K562 (cell line): ENCODE data around the gene HNRNPA2B1. TPM values are rescaled to one million over a fixed set of nuclear protein-coding genes. Genes with fewer than 3 reads are reported as not detected.
A peak's percentile ranks its signal among the peaks of the same experiment; 100 is the strongest.

Source experiments
- ATF7 ChIP-seq: fragments of 450-650 bp; IDR thresholded peaks from 2 replicates; pipeline ENCODE4 v1.7.1; 2014; ENCODE audit warnings: mild to moderate bottlenecking, moderate library complexity
- CBFB ChIP-seq: sonication (generic); formaldehyde crosslinking; IDR thresholded peaks from 2 replicates; pipeline ENCODE4 v1.4.0; 2020; ENCODE audit warnings: mild to moderate bottlenecking, missing genetic modification reagents
- GATA2 ChIP-seq: sonication (generic); formaldehyde crosslinking; IDR thresholded peaks from 2 replicates; pipeline ENCODE4 v1.4.0; 2020; ENCODE audit warnings: mild to moderate bottlenecking, missing genetic modification reagents
- ID3 ChIP-seq, 2 experiments: fragments of 250-450 bp in 1 of 2; fragments of 450-650 bp in 1 of 2; sonication (Bioruptor Pico) in 1 of 2; IDR thresholded peaks; 2 replicates each; pipeline versions ENCODE4 v1.6.1 to v1.8.0; 2016 to 2021; ENCODE audit warnings: mild to moderate bottlenecking in 2 of 2, moderate library complexity in 2 of 2, missing compliant biosample characterization in 1 of 2, missing genetic modification characterization in 1 of 2
- KLF16 ChIP-seq: IDR thresholded peaks from 2 replicates; pipeline ENCODE4 v1.6.1; 2016; ENCODE audit warnings: antibody characterized with exemption
- MCM2 ChIP-seq: fragments of 450-650 bp; IDR thresholded peaks from 2 replicates; pipeline ENCODE4 v1.6.1; 2017; ENCODE audit warnings: low read depth, mild to moderate bottlenecking
- NONO ChIP-seq, 2 experiments: fragments of 200-400 bp in 1 of 2; fragments of 450-650 bp in 1 of 2; formaldehyde crosslinking in 1 of 2; IDR thresholded peaks; 2 replicates each; pipeline ENCODE4 v1.6.1; 2017; ENCODE audit warnings: low read depth in 2 of 2, mild to moderate bottlenecking in 2 of 2, moderate library complexity in 2 of 2, low read length in 1 of 2
- RBM39 ChIP-seq: fragments of 200-400 bp; formaldehyde crosslinking; optimal IDR thresholded peaks from 2 replicates; pipeline ENCODE3; 2018; ENCODE audit warnings: low read depth, low read length
- SIRT6 ChIP-seq: IDR thresholded peaks from one replicate; pipeline ENCODE4 v1.6.1; 2012; ENCODE audit warnings: low read depth, mild to moderate bottlenecking, control low read depth, inconsistent platforms, low read length, moderate library complexity
- SLC30A9 ChIP-seq: fragments of 250-450 bp; sonication (Bioruptor Pico); IDR thresholded peaks from 2 replicates; pipeline ENCODE4 v1.8.0; 2022; ENCODE audit warnings: mild to moderate bottlenecking, moderate library complexity
- USF2 ChIP-seq: sonication (generic); formaldehyde crosslinking; IDR thresholded peaks from 2 replicates; pipeline ENCODE4 v1.5.0; 2020; ENCODE audit warnings: missing genetic modification reagents
- ZBTB34 ChIP-seq: fragments of 250-450 bp; sonication (Bioruptor Pico); IDR thresholded peaks from 2 replicates; pipeline ENCODE4 v1.8.0; 2021; ENCODE audit warnings: mild to moderate bottlenecking, moderate library complexity
- ZC3H11A ChIP-seq: IDR thresholded peaks from 2 replicates; pipeline ENCODE4 v1.6.1; 2012; ENCODE audit warnings: low read depth, low read length, improper control_type of control experiment
- ZNF274 ChIP-seq: IDR thresholded peaks from 2 replicates; pipeline ENCODE4 v1.6.1; 2011; ENCODE audit warnings: low read depth, mild to moderate bottlenecking, low read length, moderate library complexity, borderline replicate concordance
- ZNF695 ChIP-seq: fragments of 450-650 bp; formaldehyde crosslinking; IDR thresholded peaks from 2 replicates; pipeline ENCODE4 v1.4.0; 2020; ENCODE audit warnings: mild to moderate bottlenecking, moderate library complexity
- ZNF766 ChIP-seq: fragments of 200-800 bp; sonication (Bioruptor generic); conservative IDR thresholded peaks from 2 replicates; pipeline ENCODE4 v1.6.1; 2016; ENCODE audit warnings: missing genetic modification characterization, missing compliant biosample characterization
- polyA plus RNA-seq, 8 experiments: library from polyadenylated mRNA; depleted of rRNA in 4 of 8; stranded (reverse) in 5 of 8; unstranded in 3 of 8; fragments of >200 nt; fragmentation: Nextera tagmentation in 2 of 8; fragmentation: Illumina TruSeq in 1 of 8; extraction: Ambion mirVana in 2 of 8; extraction: Trizol in 1 of 8; gene quantifications; 2 replicates each; pipeline versions ENCODE4 v1.2.1 to v1.2.3, GENCODE V29; 2011 to 2014; ENCODE audit warnings: inconsistent platforms in 1 of 8, missing spikeins in 1 of 8
- total RNA-seq, 7 experiments: library from RNA; depleted of rRNA in 6 of 7; stranded (reverse); fragments of >200 nt in 6 of 7; fragmentation: Illumina TruSeq in 2 of 7; extraction: Trizol in 2 of 7; gene quantifications; 2 replicates each; pipeline versions ENCODE4 v1.2.1 to v1.2.3, GENCODE V29; 2011 to 2021; ENCODE audit warnings: low replicate concordance in 1 of 7
- TF ChIP-seq, protein P1 (sequence below), 2 experiments: fragments of 450-650 bp; IDR thresholded peaks; 2 replicates each; pipeline ENCODE4 v1.6.1; 2016; ENCODE audit warnings: mild to moderate bottlenecking in 2 of 2, borderline replicate concordance in 1 of 2, low read depth in 1 of 2, moderate library complexity in 1 of 2

The HNRNPA2B1 gene
- total and polyA plus RNA-seq, 9 of the 15 experiments (the other 6 are each of a cell fraction or from before 2014, with no cell fraction given): 630 to 1,989 (median 865) TPM

DNA sequence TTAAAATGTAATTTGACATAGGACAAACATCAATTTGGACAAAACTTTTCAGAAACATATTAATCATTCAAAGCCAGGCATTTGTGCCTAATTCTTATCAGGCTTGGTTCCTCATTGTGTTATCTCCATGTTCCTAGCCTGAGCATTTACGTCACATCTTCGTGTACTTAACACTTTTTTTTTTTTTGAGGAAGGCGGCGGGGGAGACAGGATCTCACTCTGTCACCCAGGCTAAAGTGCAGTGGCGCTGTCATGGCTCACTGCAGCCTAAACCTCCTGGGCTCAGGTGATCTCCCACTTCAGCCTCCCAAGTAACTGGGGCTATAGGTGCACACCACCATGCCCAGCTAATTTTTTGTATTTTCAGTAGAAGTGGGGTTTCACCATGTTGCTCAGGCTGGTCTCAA lies 19.8 kb downstream of the HNRNPA2B1 start (continued):
- TF ChIP-seq, protein P1, sequence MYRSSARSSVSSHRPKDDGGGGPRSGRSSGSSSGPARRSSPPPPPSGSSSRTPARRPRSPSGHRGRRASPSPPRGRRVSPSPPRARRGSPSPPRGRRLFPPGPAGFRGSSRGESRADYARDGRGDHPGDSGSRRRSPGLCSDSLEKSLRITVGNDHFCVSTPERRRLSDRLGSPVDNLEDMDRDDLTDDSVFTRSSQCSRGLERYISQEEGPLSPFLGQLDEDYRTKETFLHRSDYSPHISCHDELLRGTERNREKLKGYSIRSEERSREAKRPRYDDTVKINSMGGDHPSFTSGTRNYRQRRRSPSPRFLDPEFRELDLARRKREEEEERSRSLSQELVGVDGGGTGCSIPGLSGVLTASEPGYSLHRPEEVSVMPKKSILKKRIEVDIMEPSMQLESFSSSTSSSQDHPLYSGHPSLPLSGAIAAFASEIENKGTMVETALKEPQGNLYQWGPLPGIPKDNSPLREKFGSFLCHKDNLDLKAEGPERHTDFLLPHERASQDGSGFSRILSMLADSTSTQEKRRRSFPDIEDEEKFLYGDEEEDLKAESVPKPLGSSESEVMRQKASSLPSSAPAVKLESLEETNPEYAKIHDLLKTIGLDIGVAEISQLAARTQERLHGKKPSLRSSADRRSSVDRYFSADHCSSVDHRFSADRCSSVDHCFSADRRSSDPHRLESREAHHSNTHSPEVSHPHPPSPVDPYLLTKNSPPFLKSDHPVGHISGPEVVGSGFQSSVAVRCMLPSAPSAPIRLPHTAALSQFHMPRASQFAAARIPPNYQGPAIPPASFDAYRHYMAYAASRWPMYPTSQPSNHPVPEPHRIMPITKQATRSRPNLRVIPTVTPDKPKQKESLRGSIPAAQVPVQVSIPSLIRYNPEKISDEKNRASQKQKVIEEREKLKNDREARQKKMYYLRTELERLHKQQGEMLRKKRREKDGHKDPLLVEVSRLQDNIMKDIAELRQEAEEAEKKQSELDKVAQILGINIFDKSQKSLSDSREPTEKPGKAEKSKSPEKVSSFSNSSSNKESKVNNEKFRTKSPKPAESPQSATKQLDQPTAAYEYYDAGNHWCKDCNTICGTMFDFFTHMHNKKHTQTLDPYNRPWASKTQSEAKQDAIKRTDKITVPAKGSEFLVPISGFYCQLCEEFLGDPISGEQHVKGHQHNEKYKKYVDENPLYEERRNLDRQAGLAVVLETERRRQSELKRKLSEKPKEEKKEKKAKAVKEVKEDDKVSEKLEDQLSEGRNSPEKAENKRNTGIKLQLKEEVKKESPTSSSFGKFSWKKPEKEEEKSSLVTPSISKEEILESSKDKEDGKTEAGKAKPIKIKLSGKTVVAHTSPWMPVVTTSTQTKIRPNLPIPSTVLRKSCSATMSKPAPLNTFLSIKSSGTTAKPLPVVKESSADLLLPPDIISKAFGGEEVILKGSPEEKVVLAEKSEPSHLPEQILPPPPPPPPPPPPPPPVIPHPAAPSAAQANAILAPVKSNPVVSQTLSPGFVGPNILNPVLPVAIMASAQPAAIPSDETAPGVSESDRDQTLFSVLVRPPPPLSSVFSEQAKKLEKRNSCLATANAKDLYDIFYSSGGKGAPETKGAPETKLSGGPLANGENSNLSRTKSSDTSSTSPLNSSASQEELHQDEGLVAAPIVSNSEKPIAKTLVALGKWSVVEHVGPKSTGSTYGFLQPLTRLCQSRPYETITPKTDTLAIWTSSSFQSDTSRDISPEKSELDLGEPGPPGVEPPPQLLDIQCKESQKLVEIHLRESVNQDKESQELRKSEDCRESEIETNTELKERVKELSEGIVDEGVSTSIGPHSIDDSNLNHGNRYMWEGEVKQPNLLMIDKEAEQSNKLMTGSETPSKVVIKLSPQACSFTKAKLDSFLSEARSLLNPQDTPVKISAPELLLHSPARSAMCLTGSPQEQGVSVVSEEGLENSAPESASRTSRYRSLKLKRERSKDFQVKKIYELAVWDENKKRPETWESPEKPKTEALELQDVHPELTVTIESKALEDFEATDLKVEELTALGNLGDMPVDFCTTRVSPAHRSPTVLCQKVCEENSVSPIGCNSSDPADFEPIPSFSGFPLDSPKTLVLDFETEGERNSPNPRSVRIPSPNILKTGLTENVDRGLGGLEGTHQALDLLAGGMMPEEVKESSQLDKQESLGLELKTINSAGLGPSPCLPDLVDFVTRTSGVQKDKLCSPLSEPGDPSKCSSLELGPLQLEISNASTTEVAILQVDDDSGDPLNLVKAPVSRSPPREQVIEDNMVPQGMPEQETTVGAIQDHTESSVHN (IDR thresholded peaks at IDR 0.05; ENCODE audit: borderline replicate concordance in 1 of 2, low read depth in 1 of 2): 0 out of 4 replicates have a peak, but pooled peaks of 1 of the 2 experiments have one; percentile 51
- TF ChIP-seq ZBTB34: no peak
- TF ChIP-seq ID3 (CRISPR knock-in tag; IDR thresholded peaks at IDR 0.05): no peak
- TF ChIP-seq ID3 (tag; IDR thresholded peaks at IDR 0.05): no peak
- 0 out of 4 replicates have a peak, but pooled peaks of 1 of the 2 experiments have one; percentile 11 for TF ChIP-seq NONO (IDR thresholded peaks at IDR 0.05; ENCODE audit: low read depth in 2 of 2, low read length in 1 of 2)
- no peak for TF ChIP-seq RBM39
- no peak for TF ChIP-seq USF2 (CRISPR knock-in tag)
- TF ChIP-seq ZNF695 (CRISPR knock-in tag): no peak
- peak; percentile 94 for TF ChIP-seq ATF7
- no peak for TF ChIP-seq SIRT6
- TF ChIP-seq CBFB: no peak
- TF ChIP-seq KLF16: peak; percentile 78
- no peak for TF ChIP-seq ZNF274
- TF ChIP-seq GATA2 (CRISPR knock-in tag): peak; percentile 77
- TF ChIP-seq ZC3H11A: no peak
- TF ChIP-seq SLC30A9 (CRISPR knock-in tag): no peak
- TF ChIP-seq MCM2: no peak
- peak; percentile 84 for TF ChIP-seq ZNF766 (CRISPR knock-in tag)
